ENCODE measurements around the gene INHBB. TPM values are rescaled to one million over a fixed set of nuclear protein-coding genes. Genes with fewer than 3 reads are reported as not detected.
"Not testable (repeated sequence)": the region's sequence is repeated elsewhere in the genome, so short reads cannot be mapped to it uniquely, and the experiment has no call there.

INHBB gene
- total RNA-seq, 1 donor from 2014 or later = 2.8 TPM

DNA sequence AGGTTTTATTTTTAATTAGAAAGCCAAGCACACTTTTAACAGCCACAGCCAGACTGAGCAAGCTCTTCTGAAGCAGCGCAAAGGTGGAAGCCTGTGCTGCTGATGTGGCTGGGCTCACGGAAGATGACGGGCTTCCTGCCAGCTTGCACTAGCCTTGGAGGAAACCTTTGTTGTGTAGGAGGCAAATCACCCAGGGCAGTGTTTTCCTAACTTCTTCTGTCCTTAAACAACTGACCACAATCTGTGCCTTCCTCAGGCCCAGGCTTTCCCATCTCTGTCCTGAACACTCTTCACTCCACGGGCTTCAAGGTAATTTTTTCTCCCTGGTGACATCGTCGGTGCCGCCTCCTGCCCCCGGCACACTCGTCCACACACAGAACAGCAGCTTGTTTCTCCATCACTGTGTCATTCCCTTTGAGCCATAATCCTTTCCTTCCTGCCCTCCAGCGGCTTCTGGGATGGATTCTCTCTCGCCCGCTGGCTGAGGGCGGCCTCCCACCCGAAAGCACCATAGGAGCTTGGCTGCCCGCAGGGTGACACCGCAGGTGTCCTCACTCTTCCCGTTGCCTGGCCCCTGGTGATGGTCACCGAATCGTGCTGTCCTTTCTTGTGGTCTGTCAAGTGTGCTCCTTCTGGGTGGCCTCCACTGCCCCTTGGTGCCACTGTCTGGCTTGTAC is 31.1 kb upstream of the INHBB start:
- ATAC-seq = no peak
- DNase-seq = no peak
- intact Hi-C loops (cut with micrococcal nuclease) = no loop called here

- intact Hi-C loops (cut with micrococcal nuclease) = no loop called here
- no peak for ATAC-seq
Measured at GRCh38 chr2:120315367-120316033, 30.4 kb upstream of the INHBB start.

GRCh38 chr2:120316071-120316470 is 29.9 kb upstream of the INHBB start:
- ATAC-seq (no peak), DNase-seq (no peak)
- intact Hi-C loops (cut with micrococcal nuclease) = no loop called here

More at GRCh38 chr2:120315367-120316033, 30.4 kb upstream of the INHBB start:
- DNase-seq = no peak

GRCh38 chr2:120316528-120317179 is 29.3 kb upstream of the INHBB start:
- intact Hi-C loops (cut with micrococcal nuclease) = no loop called here
- ATAC-seq = no peak
- DNase-seq = no peak

DNA sequence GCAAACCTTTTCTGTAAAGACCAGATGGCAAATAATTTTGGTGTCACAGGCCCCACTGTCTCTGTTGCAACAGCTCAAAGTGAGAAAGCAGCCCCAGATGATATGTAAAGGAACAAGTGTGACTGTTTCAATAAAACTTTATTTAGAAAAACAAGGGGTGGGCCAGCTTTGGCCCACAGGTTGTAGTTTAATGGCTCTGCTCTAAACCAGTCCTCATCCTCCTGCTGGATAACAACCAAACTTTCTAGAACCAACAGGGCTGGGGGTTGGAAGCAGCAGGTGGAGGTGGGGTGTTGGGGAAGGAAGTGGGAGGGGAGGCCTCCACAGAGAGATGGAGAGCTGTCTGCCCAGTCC is 28.8 kb upstream of the INHBB start:
- ATAC-seq = no peak
- intact Hi-C loops (cut with micrococcal nuclease) = no loop called here
- no peak for DNase-seq

DNA sequence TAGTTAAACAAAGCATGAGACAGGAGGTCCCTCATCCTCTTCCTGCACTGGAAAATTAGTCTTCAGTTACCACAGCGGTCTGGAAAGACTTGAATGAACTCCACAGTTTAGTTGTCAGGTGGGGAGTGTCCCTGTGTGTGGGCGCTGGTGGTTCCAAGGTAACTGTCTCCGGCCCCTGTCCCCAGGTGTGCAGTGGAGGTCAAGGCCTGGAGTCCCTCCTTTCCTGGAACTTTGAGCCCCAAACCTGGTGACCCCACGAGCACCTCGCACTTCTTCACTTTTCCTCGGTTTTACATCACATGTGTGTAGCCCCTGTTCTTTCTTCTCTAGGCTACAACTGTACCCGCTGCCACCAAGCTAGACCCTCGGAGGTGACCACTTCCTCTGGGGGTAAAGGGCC is 28.0 kb upstream of the INHBB start:
- DNase-seq (no peak), ATAC-seq (no peak)
- intact Hi-C loops (cut with micrococcal nuclease) = no loop called here

DNA sequence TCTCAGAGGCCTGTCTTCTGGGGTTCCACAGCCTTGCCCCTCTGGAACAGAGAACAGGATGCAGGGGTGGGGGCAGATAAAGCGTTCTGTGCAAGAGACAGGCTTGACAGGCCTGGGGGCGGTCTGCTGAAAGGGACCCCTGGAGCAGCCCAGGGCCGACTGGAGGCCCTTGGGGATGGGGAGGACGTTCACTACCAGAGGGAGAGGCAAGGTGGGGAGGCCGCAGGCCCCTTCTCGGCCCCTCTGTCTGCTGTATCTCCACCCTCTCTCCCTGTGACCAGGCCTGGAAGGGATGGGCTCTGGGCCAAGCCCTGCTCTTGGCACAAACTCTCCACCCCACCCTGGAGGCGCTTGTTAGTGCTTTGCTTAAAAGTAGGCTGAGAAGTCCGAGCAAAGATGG is 27.3 kb upstream of the INHBB start:
- intact Hi-C loops (cut with micrococcal nuclease) = no loop called here
- peak; percentile 78 for DNase-seq
- peak; percentile 64 for ATAC-seq

GRCh38 chr2:120319123-120319522 is 26.8 kb upstream of the INHBB start:
- ATAC-seq (no peak), DNase-seq (no peak)
- intact Hi-C loops (cut with micrococcal nuclease) = no loop called here

DNA sequence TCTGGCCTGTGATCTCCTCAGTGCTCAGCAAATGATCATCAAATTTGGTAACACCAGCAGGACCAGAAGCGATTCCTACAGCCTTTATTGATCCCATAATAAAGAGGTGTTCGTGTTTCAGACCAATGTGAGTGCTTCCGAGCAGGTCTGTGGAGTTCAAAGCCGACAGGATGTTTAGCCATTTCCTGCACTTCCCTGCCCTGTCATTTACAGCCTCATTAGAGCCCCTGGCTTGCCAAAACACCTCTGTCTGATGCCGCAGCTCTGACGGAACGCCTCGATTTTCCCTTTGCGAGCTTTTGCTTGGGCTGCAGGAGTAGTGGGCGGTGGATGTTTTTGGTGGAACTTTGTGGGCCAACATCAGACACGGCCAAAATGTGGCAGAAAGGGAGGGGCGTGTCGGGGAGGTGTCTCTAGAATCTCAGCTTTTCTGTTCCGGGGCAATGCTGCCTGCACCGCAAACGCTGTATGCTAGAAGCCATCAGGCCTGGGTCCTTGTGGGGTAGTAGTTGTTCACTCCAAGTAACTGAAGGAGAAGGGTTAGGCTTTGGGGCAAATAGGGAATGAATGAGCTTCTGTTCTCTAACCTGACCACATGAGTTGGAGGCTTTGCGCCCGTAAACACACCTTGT is 26.1 kb upstream of the INHBB start:
- intact Hi-C loops (cut with micrococcal nuclease) = no loop called here
- ATAC-seq (no peak), DNase-seq (no peak)

- ATAC-seq = no peak
- intact Hi-C loops (cut with micrococcal nuclease) = no loop called here
- no peak for DNase-seq
Measured at GRCh38 chr2:120320318-120320851, 25.6 kb upstream of the INHBB start.

DNA sequence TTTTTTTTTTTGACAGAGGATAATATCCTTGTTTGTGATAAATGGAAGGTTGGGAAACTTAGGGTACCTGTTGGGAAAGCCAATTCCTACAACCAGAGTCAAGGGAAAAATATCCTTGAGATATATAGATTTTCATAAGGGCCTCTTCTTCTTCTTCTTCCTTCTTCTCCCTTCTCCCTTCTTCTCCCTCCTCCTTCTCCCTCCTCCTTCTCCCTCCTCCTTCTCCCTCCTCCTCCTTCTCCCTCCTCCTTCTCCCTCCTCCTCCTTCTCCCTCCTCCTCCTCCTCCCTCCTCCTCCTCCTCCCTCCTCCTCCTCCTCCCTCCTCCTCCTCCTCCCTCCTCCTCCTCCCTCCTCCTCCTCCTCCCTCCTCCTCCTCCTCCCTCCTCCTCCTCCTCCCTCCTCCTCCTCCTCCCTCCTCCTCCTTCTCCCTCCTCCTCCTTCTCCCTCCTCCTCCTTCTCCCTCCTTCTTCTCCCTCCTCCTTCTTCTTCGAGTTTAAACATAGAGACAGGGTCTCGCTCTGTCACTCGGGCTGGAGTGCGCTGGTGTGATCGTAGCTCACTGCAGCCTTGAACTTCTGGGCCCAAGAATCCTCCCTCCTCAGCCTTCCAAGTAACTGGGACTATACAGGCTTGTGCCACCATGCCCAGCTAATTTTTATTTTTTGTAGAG is 24.9 kb upstream of the INHBB start:
- ATAC-seq; DNase-seq; intact Hi-C loops (cut with micrococcal nuclease): not testable (repeated sequence)

DNA sequence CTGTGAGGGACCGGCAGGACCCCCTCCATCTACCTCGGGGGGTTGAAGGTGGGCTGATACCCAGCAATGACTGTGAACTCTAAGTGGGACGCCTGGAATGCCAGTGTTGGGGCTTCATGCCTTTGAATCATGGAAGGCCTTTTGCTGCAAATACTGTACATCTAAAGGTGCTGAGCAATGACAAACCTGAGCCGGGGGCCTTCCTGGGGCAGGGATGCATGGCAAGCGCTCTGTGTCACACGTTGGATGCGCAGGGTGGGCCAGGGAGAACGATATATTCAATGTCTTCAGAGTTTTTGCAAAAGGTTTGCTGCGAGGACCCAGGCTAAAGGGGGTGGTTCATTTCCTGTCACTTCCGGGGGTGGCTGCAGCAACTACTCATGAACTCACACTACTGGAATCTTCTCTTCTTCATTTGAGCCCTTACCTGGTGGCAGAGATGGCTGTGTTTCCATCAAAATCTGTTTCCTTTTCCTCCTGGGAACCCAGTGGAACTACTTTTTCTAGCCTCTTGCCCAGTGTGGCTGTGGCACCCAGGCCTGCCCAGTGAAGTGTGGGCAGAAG is 24.1 kb upstream of the INHBB start:
- no peak for ATAC-seq
- DNase-seq = no peak
- intact Hi-C loops (cut with micrococcal nuclease) = no loop called here

DNA sequence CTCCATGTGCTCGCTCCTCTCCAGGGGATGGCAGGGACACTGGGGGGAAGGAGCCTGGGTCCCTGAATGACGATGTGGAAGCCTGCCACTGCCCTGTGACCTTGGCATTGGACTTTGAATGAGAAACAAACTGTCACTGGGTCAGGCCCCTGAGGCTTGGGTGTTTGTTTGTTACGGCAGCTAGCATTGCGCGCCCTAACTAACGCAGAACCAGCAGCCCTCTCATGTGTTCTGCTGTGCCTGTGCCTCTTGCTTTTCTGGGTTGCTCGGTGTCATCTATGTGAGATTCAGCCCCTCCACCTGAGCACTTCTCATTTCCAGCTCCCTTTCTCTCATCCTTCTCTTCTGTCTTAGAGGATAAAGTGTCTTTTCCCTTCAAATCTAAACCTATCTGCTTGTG is 23.6 kb upstream of the INHBB start:
- DNase-seq = no peak
- intact Hi-C loops (cut with micrococcal nuclease) = no loop called here
- no peak for ATAC-seq

DNA sequence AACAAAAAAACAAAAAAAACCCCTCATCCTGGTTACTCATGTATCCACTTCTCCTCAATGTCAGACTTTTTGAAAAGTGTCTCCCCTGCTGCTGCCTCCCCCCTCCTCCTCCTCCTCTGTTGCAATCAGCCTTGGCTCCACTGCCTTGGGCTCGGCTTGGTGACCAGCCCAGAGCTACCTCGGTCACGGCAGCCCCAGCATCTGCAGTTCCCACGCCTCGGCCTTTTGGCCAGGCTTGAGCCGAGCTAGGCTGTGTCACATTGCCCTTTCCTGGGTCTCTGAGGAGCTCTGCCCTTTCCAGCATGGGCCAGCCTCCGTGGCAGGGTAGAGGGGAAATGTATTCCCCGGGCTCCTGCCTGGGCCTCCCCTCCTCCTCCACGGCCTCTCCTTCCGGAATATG is 22.7 kb upstream of the INHBB start:
- DNase-seq (peak; percentile 84), ATAC-seq (peak; percentile 94)
- intact Hi-C loops (cut with micrococcal nuclease) = no loop called here

DNA sequence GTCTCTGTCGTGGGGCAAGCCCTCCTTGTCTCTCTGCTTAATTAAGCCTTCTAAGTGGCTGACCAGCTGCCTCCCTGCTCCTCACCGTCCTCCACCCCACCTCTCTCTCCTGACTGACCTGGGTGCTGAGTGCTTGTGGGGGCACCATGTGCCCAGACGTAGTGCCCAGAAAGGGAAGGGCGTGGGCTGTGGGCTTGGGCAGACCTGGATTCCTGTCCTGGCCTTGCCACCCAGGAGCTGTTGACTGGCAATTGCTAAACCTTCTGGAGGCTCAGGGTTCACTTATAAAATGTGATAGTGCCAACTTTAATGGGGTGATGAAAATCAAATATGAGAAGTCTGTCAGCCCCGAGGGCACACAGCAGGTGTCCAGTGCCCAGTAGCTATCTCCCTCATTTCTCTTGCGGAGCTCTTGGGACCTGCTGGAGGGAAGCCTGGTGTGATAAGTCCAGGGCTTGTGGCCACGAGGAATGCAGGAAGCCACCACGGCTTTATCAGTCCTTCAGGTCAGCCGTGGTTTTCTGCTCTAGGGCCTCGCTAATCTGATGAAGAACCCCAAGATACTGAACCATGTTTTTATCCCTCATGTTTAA is 22.0 kb upstream of the INHBB start:
- ATAC-seq (peak; percentile 41), DNase-seq (no peak)
- intact Hi-C loops (cut with micrococcal nuclease) = no loop called here

GRCh38 chr2:120324933-120325332 is 21.0 kb upstream of the INHBB start:
- DNase-seq (no peak), ATAC-seq (no peak)
- intact Hi-C loops (cut with micrococcal nuclease) = no loop called here

GRCh38 chr2:120326066-120326465 is 19.9 kb upstream of the INHBB start:
- intact Hi-C loops (cut with micrococcal nuclease) = no loop called here
- ATAC-seq (no peak), DNase-seq (no peak)

- ATAC-seq = peak; percentile 18
- intact Hi-C loops (cut with micrococcal nuclease) = no loop called here
- no peak for DNase-seq
Measured at GRCh38 chr2:120330946-120331822, 14.8 kb upstream of the INHBB start.
